ENCODE measurements around the gene HDAC11.
"Not testable (repeated sequence)": the region's sequence is repeated elsewhere in the genome, so short reads cannot be mapped to it uniquely, and the experiment has no call there.

Gene HDAC11

GRCh38 chr3:13507570-13508339 is 27.6 kb downstream of the HDAC11 start:
- DNase-seq (ENCODE audit: low read depth): no peak

- no peak for DNase-seq (ENCODE audit: low read depth)
These were observed 28.4 kb downstream of the HDAC11 start for GRCh38 chr3:13508496-13508895.

GRCh38 chr3:13509059-13509815 is 29.1 kb downstream of the HDAC11 start:
- DNase-seq (ENCODE audit: low read depth): no peak

- no peak for DNase-seq (ENCODE audit: low read depth)
These were observed 29.7 kb downstream of the HDAC11 start for GRCh38 chr3:13509816-13510192.

GRCh38 chr3:13512451-13512850 is 32.3 kb downstream of the HDAC11 start:
- no peak for DNase-seq (ENCODE audit: low read depth)

- DNase-seq (ENCODE audit: low read depth): no peak
These were observed 33.2 kb downstream of the HDAC11 start for GRCh38 chr3:13513051-13513912.

- no peak for DNase-seq (ENCODE audit: low read depth)
These were observed 33.9 kb downstream of the HDAC11 start for GRCh38 chr3:13513913-13514517.

GRCh38 chr3:13514639-13515435 is 34.7 kb downstream of the HDAC11 start:
- no peak for DNase-seq (ENCODE audit: low read depth)

GRCh38 chr3:13515786-13516759 is 36.0 kb downstream of the HDAC11 start:
- no peak for DNase-seq (ENCODE audit: low read depth)

- DNase-seq (ENCODE audit: low read depth): no peak
These were observed 36.6 kb downstream of the HDAC11 start for GRCh38 chr3:13516760-13517135.

- DNase-seq (ENCODE audit: low read depth): no peak
These were observed 37.3 kb downstream of the HDAC11 start for GRCh38 chr3:13517253-13517977.

- no peak for DNase-seq (ENCODE audit: low read depth)
These were observed 38.4 kb downstream of the HDAC11 start for GRCh38 chr3:13518516-13518953.

GRCh38 chr3:13519006-13519791 is 39.1 kb downstream of the HDAC11 start:
- DNase-seq (ENCODE audit: low read depth): no peak

GRCh38 chr3:13520326-13520880 is 40.3 kb downstream of the HDAC11 start:
- DNase-seq (ENCODE audit: low read depth): no peak

- DNase-seq (ENCODE audit: low read depth): no peak
These were observed 41.2 kb downstream of the HDAC11 start for GRCh38 chr3:13521309-13521708.

- not testable (repeated sequence) for DNase-seq (ENCODE audit: low read depth)
These were observed 41.6 kb downstream of the HDAC11 start for GRCh38 chr3:13521749-13522148.

GRCh38 chr3:13522236-13522635 is 42.1 kb downstream of the HDAC11 start:
- no peak for DNase-seq (ENCODE audit: low read depth)

GRCh38 chr3:13524979-13525669 is 45.0 kb downstream of the HDAC11 start:
- DNase-seq (ENCODE audit: low read depth): peak; percentile 40
